ENCODE results near the gene KIF5C.

Gene KIF5C

DNA sequence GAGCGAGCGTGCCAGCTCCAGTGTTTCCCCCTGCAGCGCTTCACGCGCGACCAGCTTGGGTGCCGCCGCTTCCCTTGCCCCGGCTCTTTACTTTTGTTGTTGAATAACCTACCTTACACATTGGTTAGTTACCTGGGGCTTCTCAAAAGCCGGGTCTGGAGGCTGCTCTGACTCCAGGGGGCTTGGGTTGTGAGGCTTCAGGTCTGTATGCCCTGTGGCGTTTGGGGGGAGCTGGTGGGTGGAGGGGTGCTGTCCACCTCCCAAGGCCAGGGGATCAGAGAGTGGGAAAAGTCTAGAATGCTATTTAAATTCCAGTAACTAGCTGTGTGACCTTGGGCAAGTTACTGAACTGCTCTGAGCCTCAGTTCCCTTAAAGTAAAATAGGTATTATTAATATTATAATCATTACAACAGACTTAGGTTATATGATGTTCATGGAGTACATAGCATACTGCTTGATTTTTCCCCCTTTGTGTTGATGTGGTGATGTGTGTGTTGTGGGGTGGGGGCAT is 164.2 kb downstream of the KIF5C start:
- no peak for DNase-seq

DNA sequence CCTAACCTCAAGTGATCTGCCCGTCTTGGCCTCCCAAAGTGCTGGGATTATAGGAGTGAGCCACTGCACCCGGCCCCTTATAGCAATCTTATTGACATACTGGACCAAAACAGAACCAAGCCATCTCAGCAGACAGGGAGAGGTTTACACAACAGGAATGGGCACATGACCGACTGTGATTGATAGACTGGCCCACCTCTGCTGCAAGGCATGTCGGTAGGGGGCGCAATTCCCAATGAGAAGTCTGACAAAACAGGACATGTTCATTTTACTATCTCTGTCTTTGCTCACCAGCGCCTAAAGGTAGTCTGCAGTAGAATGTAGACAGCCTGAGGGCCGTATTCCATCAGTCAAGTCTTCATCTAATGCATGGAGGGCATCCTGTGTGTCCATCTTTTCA is 165.4 kb downstream of the KIF5C start:
- no peak for DNase-seq

DNA sequence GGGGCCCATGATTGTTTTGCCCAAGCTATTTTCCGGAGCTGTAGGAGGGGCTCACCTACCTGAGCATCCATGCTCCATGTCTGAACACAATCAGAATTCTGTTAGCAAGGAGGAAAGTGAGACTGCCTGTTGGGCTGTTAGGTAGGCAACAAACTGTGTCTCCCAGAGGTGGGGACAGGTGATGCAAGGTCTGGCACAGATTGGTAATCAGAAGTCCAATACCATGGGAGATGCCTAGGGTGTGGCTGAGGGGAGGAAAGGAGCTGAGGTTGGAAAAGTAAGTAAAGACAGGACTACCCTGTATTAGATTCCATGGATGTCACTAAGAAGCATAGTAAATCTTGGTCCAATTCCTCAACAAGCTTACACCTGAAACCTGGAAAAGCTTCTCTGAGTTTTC is 166.5 kb downstream of the KIF5C start:
- no peak for DNase-seq

DNA sequence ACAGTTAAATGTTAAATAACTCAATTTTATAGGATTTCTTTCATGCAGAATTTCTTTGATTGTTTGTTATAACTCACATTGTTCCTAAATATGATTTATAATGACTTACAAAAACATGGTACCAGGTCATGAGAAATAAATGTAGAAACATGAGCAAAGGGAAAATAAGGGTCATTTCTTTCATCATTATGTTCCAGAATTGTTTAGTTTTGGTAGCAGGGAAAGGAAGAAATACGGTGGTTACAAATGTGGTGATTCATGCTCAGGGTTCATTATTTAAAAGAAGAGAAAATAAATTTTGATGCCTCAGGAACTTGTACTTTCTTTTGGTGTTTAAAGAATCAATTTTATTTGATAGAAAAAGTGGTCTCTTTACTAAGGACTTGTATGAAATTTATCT is 167.9 kb downstream of the KIF5C start:
- DNase-seq: no peak

DNA sequence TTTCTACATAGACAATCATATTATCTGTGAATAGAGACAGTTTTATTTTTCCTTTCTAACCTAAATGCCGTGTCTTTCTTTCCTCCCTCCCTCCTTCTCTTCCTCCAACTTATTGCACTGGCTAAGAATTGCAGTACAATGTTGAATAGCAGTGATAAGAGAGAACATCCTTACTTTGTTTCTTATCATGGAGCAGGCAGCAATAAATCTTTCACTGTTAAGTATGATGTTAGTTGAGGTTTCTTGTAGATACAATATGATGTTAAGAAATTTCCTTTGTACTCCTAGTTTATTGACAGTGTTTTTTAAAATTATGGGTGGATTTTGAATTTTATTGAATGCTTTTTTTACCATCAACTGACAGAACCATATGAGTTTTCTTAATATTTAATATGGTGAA is 169.5 kb downstream of the KIF5C start:
- DNase-seq: no peak

DNA sequence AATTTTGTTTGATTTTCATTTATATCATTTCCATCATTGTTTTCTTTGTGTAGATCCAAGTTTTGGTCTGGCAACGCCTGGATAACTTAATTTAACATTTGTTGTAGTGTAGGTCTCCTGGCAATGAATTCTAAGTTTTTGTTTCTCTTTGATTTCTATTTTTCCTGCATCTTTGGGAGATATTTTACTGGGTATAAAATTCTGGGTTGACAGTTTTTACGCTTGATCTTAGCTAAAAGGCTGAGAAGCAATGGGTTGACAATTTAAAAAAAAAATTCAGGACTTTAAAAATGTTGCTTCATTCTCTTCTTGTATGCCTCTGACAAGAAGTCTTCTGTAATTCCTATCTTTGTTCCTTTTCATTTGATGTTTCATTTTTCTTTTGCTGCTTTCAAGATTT is 172.1 kb downstream of the KIF5C start:
- DNase-seq: no peak

DNA sequence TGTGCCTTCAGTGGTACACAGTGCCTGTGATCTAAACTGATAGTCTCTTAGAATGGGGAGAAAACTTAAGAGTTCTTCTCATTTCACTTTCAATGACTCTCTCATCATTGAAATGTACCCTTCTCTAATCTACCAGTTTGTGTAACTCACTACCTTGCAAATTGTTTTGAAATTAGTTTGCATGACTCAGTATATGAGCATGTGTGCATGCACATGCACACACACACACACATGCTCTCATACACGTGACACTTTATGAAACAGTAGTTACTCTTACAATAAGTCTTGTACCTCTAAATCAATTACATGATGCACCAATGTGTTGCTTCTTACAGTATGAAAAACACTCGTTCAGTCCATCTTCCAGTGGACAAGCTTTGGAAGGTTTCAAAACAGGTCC is 174.1 kb downstream of the KIF5C start:
- no peak for DNase-seq

DNA sequence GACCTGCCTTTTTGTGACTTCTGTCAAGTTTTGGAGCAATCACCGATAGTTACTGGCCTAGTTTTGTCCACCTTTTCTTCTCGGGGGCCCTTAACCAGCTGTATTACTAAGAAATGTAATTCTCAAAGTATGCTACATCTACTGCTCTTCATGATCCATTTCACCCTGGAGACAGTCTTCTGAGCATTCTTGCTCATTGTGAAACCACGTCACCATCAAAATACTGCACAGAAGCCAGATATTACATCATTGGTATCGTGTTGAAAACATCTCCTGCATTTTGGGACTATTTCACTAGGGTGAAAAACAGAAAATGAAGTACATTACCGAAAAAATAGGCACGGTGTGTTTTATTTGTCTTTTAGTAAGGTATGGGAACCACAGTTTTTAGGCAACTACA is 175.2 kb downstream of the KIF5C start:
- DNase-seq: no peak

DNA sequence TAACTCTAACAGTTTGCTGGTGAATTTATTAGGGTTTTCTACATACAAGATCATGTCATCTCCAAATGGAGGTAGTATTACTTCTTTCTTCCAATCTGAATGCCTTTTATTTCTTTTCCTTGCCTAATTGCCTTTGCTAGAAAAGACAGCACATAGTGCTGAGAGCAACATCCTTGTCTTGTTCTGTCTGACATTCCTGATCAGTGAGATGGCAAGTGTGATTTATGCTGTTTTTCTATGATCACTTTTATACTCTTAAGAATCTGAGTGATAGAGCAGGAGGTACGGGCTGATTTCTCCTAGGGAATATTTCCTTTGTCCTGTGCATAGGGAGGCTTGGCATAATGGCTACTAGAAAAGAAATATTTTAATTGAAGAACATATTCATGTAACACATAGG is 180.7 kb downstream of the KIF5C start:
- DNase-seq: no peak

DNA sequence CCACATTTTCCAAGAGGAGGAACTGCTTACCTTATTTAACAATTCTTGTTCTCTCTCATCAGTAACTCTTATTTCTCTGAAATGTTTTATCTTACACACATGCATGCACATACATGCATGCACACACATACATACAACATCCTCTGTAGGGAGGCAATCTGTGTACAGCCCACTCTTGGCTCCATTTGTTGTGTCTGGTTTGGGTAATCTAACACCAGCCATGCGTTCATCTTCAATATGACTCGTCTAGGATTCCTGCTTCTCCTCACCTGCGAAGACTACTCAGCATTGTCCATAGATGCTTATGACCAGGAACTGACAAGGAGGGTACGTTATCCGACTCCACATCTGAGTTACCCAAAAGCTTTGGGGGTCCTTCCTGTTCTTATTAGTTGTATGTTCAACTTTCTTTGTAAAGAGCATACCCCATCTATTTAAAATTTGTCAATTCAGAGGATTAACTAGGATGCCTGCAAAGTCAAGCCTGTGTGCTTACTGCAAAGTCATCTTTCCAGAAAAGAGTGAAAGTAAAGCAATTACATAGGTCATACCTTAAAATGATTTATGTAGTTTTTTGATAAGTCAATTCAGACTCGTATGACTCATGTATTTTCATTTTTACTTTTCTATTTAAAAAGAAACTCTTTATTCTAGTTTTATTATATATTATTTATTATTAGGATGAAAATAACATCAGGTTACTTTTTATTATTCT is 181.7 kb downstream of the KIF5C start:
- no peak for DNase-seq

DNA sequence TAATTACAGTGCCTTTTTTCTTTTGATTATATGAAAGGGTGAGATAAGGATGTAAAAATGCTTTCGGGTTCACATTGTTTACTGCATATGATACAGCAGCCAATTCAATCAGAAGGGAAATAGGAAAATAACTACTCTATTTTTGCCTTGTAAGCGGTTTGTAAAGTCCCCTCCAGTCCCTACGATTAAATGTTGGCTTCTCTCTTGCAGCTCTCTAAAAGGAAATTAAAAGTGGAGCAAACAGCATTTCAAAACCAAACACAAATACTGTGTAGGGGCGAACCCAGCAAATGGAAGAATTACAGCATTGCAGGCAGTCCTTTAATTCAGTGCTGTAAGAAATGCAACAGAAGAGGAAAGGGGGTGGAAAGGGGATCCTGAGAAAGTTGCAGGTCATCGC is 182.4 kb downstream of the KIF5C start:
- DNase-seq: no peak

DNA sequence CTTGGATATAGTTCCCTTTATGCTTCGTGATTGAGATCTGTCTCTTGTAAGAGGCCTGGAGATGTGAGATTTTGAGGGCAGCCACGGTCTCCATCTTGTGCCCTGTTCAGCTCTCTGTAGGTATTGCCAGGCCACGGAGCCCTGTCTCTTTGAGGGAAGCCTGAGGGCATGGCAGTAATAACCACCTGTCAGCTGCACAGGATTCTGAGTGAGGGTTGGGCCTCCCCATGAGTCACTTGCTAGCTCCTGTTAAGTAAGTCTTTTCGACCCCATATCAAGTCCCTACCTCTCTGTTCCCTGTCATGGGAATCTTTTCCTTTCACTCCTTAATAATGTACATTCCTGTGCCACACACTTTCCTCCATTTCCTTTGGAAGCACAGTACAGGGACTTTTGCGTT is 183.9 kb downstream of the KIF5C start:
- no peak for DNase-seq

DNA sequence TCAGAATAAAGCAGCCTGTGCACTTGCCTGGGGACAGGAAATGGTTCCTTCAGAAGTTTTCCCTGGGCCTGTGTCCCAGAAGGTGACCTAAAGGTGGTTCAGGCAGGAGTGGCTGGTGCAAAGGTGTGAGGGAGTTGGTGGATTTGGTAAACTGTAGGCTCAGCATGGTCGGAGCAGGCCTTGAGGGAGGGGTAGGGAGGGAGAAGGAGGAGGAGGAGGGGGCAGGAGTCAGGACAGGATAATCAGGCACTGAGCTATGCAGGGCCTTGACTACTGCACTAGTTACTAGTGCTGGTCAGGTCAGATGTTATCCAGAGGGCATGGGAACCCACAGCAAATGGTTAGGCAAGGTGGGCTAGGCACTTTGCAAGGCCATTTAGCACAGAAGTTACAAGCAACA is 184.8 kb downstream of the KIF5C start:
- DNase-seq: no peak

DNA sequence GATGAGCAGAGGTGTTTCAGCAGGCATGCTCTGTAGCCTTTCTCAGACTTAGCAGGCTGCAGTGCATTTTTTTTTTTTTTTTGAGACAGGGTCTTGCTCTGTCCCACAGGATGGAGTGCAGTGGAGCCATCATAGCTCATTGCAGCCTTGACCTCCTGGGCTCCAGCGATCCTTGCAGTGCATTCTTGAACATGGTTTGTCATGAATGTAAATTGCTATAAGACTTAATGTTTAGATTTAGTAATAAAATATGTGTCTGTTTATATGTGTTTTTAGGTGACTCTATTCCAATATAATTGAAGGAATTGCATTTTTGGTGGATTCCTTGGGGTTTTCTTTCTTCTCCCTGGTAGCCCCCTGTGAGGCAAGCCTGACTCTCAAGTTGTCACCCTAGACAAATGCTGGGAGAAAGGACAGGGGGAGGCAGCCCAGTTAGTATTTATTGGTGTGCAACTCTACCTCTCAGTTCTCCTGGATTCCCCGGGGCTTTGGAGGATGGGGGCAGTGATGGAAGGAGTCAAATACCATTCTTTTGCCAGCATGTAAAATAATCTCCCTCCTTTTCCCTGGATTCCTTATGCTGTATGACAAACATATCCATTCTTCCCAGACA is 186.2 kb downstream of the KIF5C start:
- DNase-seq: no peak

DNA sequence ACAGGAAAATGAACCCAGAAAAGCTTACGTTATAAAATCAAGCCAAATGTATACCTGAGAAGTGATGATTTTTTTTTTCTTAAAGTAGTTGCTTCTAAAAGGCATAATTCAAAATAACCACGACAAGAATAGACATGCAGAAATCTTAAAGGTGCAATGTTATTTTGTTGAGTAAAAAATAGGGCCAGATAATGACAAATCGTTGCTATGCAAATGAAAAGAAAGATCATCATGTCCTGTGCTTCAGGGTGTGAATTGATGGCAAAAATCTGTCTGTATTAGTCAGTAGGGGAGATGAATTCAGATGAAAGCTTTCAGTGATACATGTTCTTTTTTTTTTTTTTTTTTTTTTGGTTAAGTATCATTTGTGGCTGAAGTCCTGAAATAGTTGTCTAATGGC is 187.5 kb downstream of the KIF5C start:
- no peak for DNase-seq

DNA sequence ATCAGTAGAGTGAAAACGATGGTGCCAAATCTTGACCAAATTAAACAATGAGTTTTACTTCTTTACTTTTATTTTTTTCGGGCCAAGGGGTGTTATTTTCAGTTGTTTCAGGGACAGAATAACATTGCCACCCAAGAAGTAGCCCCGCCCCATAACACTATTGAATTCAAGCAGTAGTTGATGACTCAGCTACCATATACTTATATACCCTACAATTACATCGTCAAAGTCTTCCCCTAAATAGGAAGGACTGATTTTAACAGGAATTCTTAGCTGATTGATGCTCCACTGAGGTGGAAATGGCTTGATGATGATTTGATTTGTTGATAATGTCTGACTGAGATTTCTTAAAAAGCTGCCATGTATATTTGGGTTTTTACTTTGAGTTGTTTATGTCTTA is 188.2 kb downstream of the KIF5C start:
- no peak for DNase-seq

DNA sequence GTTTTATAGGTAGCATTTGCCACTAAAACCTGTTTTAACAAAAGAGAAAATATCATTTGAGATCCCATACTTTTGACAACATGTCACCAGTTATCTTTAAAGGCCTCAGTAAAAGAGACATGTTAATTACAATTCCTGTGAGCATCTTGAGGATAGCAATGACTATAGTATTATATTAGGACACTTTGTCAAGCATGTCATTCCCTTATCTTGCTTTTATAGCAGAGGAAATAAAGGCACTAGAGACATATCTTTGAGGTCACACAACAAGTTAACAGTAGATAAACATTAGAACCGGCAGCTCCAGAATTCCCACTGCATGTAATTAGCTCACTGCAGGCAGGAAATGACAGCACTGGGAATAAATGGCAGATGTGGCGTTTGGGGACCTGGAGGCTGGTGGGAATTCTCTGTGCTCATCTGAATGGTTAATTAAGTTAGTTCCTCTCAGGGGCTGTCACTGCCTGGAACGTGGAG is 189.4 kb downstream of the KIF5C start:
- DNase-seq: no peak

DNA sequence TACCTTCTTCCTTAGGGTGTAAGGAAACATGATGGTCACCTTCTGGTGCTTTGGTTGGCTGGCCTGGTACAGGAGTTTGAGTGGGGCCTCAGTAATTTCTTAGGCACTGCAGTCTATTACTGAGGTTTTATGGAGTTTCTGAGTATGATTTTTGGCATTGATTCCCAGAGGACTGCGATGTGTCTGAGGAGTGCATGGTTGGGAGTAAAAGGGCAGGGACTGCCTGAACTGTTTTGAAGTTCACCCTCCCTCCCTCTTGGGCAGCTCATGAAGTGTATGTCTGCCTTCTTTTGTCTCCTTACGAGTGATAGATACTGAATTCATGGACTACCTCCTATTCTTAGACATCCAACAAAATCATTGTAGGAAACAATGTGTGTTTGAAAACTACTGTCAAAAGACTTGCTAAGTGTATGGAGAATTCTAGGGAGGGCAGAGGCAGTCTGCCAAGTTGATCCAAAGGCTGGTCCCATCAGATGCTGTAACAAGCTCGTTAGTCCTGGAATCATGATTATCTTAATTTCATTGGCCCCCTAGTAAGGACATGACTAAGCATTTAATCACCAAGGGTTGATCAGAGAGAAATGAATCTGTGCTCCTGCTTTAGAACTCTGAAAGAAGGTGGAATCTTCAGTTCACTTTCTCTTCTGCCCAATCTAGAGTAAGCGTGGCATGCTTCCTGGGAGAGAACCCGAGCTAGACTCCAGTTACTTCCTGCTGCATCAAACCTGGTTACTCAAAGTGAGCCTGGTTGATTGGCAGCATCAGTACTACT is 190.0 kb downstream of the KIF5C start:
- no peak for DNase-seq

DNA sequence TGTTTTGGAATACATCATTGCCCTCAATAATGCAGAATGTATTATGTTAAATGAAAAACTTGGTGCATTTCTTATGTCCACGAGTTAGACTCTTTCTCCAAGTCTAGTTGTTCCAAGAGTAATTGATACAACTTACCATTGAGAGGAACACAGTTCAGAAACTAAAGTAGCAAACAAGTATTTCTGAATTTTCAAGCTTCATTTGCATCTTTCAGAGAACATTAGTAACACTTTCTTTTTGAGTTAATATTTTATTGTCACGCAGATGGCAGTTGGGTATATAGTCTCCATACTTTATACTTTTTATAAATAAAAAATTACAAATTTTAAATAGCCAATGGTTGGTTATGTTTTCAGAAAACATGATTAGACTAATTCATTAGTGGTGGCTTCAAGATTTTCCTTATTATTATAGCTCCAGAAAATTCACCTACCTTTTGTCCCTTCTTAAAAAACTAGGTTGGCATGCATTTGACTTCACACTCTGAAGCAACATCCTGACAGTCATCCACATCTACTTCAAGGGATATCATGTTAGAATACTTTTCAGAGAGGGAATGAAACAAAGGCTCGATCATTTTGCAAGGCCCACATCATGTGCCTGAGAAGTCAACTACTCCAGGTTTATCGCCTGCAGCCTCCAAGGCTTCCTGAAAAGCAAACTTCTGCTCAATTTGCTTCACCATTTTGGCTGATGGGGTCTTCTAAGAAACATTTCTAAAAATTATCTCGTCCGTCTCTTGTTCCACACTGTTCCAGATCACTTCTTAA is 193.4 kb downstream of the KIF5C start:
- no peak for DNase-seq

DNA sequence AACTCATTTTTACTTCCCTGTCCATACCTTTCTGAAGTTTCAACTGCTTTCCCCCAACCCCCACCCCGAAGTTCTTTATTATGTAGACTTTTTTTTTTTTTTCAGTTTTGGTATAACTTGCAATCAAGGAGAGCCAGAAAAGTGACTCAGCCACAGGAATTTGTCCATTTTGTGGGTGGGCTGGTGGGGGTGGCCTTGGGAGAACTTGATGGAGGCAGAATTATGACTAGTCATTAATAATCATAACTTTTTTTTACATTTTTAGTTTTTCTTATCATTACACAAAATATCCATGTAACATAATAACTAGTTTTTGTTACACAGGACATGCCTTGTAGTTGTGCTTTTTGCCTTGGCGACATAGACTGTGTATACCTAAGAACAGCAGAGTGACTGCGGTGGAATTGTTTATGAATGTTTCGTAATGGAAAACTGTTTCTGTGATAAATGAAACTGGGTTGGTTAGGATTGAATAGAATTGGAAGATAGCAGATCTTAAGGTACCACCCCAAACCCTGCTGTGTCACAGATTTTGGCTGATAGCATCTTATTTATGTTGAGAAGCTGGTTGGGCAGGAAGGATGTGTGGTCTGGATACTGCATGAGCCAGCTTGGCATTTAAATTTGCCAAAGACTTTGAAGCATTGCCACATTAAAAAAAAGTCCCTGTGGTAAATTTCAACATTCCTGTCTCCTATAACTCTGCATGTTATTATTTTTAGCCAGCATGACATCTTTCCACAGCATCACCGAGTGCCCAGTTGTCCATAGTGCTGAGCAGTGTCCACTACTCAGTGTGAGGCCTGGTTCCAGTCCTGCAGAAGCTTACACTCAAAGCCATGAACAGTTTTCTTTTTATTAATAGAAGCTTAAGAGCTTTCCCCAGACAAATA is 194.2 kb downstream of the KIF5C start:
- DNase-seq: no peak

Measured in anterior cingulate cortex (tissue), 58 donors.